Measurements from ENCODE around the gene LTA4H. TPM values are rescaled to one million over a fixed set of nuclear protein-coding genes. Genes with fewer than 3 reads are reported as not detected.
A peak's percentile ranks its signal among the peaks of the same experiment; 100 is the strongest.

LTA4H gene
- total RNA-seq, 6 experiments from 2014 or later, result 19.0 to 32.5 (median 27.1) TPM

DNA sequence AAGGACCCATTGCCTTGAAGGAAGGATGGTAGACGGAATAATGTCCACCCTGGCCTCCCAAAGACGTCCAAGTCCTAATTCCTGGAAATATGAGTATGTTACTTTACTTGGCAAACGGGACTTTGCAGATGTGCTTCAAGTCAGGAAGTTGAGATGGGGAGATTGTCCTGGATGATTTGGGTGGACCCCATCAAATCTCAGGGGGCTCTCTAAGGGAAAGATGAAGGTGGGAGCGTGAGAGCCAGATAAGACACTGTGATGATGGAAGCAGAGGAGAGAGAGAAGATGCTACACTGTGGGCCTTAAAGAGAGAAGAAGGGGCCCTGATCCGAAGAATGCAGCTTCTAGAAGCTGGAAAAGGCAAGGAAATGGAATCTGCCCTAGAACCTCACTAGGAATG, 29.6 kb upstream of the LTA4H start:
- H3K9me3 ChIP-seq, result no peaks in the 10 kb centered on the region
- no peak for ATAC-seq
- no peaks in the 10 kb centered on the region for H3K27me3 ChIP-seq
- no peaks in the 10 kb centered on the region for H3K36me3 ChIP-seq
- WGBS (ENCODE audit: insufficient coverage, low coverage, low lambda C conversion rate, missing lambda C conversion rate), result 67% methylated on average over 5 of the region's 5 CpGs
- DNase-seq, result no peak
- TF ChIP-seq, protein P1, sequence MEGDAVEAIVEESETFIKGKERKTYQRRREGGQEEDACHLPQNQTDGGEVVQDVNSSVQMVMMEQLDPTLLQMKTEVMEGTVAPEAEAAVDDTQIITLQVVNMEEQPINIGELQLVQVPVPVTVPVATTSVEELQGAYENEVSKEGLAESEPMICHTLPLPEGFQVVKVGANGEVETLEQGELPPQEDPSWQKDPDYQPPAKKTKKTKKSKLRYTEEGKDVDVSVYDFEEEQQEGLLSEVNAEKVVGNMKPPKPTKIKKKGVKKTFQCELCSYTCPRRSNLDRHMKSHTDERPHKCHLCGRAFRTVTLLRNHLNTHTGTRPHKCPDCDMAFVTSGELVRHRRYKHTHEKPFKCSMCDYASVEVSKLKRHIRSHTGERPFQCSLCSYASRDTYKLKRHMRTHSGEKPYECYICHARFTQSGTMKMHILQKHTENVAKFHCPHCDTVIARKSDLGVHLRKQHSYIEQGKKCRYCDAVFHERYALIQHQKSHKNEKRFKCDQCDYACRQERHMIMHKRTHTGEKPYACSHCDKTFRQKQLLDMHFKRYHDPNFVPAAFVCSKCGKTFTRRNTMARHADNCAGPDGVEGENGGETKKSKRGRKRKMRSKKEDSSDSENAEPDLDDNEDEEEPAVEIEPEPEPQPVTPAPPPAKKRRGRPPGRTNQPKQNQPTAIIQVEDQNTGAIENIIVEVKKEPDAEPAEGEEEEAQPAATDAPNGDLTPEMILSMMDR (IDR thresholded peaks at IDR 0.05), result no peak
- no peak for TF ChIP-seq POLR2A (IDR thresholded peaks at IDR 0.05)
- H3K4me1 ChIP-seq, result peaks cover 0 to under 1% (median 0%) of the 10 kb centered on the region in 4 donors
- H3K27ac ChIP-seq, result no peak overlapping the region
- intact Hi-C loops (cut with DNase I), result loop anchor here (10.0 kb wide), 2 partner anchors 140 to 150 kb away; no protein-coding TSS in a partner anchor
- no peak overlapping the region for H3K4me3 ChIP-seq

DNA sequence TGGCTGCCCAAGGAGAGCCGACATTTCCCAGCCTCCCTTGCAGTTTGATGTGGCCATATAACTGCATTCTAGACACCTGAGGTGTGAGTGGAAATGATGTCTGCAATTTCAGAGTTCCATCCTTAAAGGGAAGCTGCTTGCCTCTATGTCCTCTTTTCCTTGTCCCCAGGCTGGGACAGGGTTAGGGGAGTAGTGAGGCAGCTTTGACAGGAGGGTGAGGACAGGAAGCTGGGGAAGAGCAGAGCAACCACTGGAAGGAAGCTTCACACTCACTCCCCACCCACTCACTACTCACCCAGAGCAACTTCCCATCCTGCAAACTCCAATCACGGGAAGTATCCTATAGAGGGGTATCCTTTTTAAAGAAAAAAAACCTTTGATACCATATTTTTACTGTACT, 28.9 kb upstream of the LTA4H start:
- ATAC-seq, result peak in 3 of 4 donors; percentile 19 to 51 (median 31)
- TF ChIP-seq, protein P1 (IDR thresholded peaks at IDR 0.05), result no peak
- TF ChIP-seq POLR2A (IDR thresholded peaks at IDR 0.05), result no peak

DNA sequence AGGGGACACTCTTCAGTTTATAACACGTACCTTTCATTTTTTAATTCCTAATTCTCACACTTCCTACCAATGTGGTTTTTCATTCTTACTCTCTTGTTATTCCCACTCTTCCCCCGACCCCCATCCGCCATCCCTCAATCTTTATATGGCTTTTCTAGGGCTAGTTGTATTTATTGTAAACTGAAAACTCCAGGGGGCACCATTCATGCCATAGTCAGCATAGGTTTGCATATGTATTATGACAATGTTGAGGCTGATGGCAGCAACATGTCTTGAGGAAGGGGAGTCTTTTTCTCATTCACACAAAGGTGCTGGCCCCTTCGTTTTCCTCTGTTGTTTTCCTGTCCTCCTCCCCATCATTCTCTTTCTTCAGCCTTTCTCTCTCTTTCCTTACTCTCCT, 27.7 kb upstream of the LTA4H start:
- no peak for TF ChIP-seq POLR2A (IDR thresholded peaks at IDR 0.05)
- TF ChIP-seq, protein P1 (IDR thresholded peaks at IDR 0.05), result no peak
- no peaks in the 10 kb centered on the region for H3K9me3 ChIP-seq
- no peaks in the 10 kb centered on the region for H3K27me3 ChIP-seq
- DNase-seq (no peak), ATAC-seq (no peak)
- no peak overlapping the region for H3K4me3 ChIP-seq
- peaks cover 0 to 5% (median 0%) of the 10 kb centered on the region in 4 donors for H3K4me1 ChIP-seq
- 74% methylated on average over 4 of the region's 4 CpGs for WGBS (ENCODE audit: insufficient coverage, low coverage, low lambda C conversion rate, missing lambda C conversion rate)
- H3K27ac ChIP-seq, result no peak overlapping the region
- H3K36me3 ChIP-seq, result no peaks in the 10 kb centered on the region
- intact Hi-C loops (cut with DNase I), result loop anchor here (10.0 kb wide), 2 partner anchors 142 to 152 kb away; no protein-coding TSS in a partner anchor

More for the DNA sequence above, 28.9 kb upstream of the LTA4H start:
- 54% methylated on average over 2 of the region's 2 CpGs for WGBS (ENCODE audit: insufficient coverage, low coverage, low lambda C conversion rate, missing lambda C conversion rate)
- intact Hi-C loops (cut with DNase I), result loop anchor here (10.0 kb wide), 2 partner anchors 141 to 151 kb away; no protein-coding TSS in a partner anchor
- Histone ChIP-seq H3K4me3 (no peak overlapping the region), H3K9me3 (no peaks in the 10 kb centered on the region), H3K4me1 (peaks cover 0 to 5% (median 0%) of the 10 kb centered on the region in 4 donors), H3K27ac (no peak overlapping the region), H3K36me3 (no peaks in the 10 kb centered on the region), H3K27me3 (no peaks in the 10 kb centered on the region)
- no peak for DNase-seq

DNA sequence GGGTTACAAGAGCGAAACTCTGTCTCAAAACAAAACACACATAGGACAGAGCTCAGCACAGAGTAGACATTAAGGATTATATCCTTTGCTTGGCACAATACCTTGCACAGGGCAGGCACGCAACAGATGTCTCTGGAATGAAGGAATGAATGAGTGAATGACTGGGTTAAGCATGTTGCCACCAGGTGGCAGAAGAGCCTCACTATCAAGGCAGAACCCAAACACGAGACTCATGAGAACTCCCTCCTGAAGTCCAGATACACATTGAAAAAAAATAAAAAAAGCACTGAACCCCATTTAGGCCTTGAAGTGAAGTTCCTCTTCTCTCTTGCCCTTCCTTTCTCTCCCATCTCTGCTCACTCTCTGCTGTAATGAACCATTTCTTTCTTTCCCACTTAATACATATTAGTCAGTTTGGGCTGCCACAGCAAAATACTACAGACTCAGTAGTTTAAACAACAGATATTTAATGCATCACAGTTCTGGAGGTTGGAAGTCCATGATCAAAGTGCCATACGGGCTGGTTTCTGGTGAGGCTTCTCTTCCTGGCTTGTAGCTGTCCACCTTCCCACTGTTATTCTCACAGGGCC, 26.6 kb upstream of the LTA4H start:
- Histone ChIP-seq H3K4me3 (no peak overlapping the region), H3K27ac (no peak overlapping the region), H3K9me3 (no peaks in the 10 kb centered on the region), H3K36me3 (no peaks in the 10 kb centered on the region), H3K27me3 (no peaks in the 10 kb centered on the region), H3K4me1 (peaks cover 0 to 5% (median 0%) of the 10 kb centered on the region in 4 donors)
- DNase-seq (peak in 2 of 3 donors; percentile 50 to 59), ATAC-seq (peak; percentile 80 to 89 (median 86))
- intact Hi-C loops (cut with DNase I), result loop anchor here (10.0 kb wide), 2 partner anchors 143 to 153 kb away; no protein-coding TSS in a partner anchor
- TF ChIP-seq POLR2A (IDR thresholded peaks at IDR 0.05), result no peak
- TF ChIP-seq, protein P1 (IDR thresholded peaks at IDR 0.05), result peak; percentile 77 to 89 (median 82)
- WGBS (ENCODE audit: insufficient coverage, low coverage, low lambda C conversion rate, missing lambda C conversion rate), result 22% methylated on average over 3 of the region's 4 CpGs
